Panc1 (cell line): ENCODE results near the gene ARCN1. TPM values are rescaled to one million over a fixed set of nuclear protein-coding genes. Genes with fewer than 3 reads are reported as not detected.

Experiments used
- ATAC-seq: fragments of 200-7000 bp; cut with Tn5 transposase; 2 replicates; pipeline ENCODE4 v1.9.1; 2020; ENCODE audit warnings: mild to moderate bottlenecking, moderate library complexity
- BruUV-seq: library from RNA; stranded (reverse); fragments of 400-500 nt; replicated peaks from 2 replicates; lab custom pipeline; 2021; lab: Mats Ljungman, UMichigan
- CTCF ChIA-PET: fragments of 300-600 bp; sonication (Branson Sonifier 250); formaldehyde crosslinking; loops from one replicate; lab custom pipeline; 2022; ENCODE audit warnings: antibody characterized with exemption; lab: Charles Lee
- POLR2A ChIA-PET: fragments of 300-600 bp; sonication (Branson Sonifier 250); formaldehyde crosslinking; loops from one replicate; lab custom pipeline; 2022; ENCODE audit warnings: antibody characterized with exemption; lab: Charles Lee
- DNase-seq: peaks from one replicate; pipeline ENCODE4 v3.0.0-alpha.2; 2010; ENCODE audit warnings: low read depth, low spot score
- H3K27ac ChIP-seq: 2 replicates; pipeline ENCODE4 v1.5.1; 2011; ENCODE audit warnings: mild to moderate bottlenecking, low read length, inconsistent platforms
- H3K27me3 ChIP-seq: fragments of 200-500 bp; sonication (Bioruptor generic); 2 replicates; pipeline ENCODE4 v1.6.0; 2014; ENCODE audit warnings: low read length, inconsistent platforms; ENCODE audit not compliant: control insufficient read depth, insufficient read depth
- H3K36me3 ChIP-seq: fragments of 200-500 bp; sonication (Bioruptor generic); 2 replicates; pipeline ENCODE4 v1.5.1; 2014; ENCODE audit warnings: inconsistent platforms, mild to moderate bottlenecking, low read length, moderate library complexity; ENCODE audit not compliant: control insufficient read depth, insufficient read depth
- H3K4me1 ChIP-seq: 2 replicates; pipeline ENCODE4 v1.5.1; 2011; ENCODE audit warnings: inconsistent platforms, mild to moderate bottlenecking, low read length, moderate library complexity; ENCODE audit not compliant: control insufficient read depth, insufficient read depth
- H3K4me3 ChIP-seq, 2 experiments: 2 replicates each; pipeline ENCODE4 v1.5.1; 2011 to 2012; ENCODE audit warnings: low read depth in 2 of 2, low read length in 2 of 2, mild to moderate bottlenecking in 2 of 2, inconsistent platforms in 1 of 2, moderate library complexity in 1 of 2
- H3K9me3 ChIP-seq: fragments of 200-500 bp; sonication (Bioruptor generic); 2 replicates; pipeline ENCODE4 v1.5.1; 2014; ENCODE audit warnings: low read depth, mild to moderate bottlenecking, inconsistent platforms, low read length, moderate library complexity; ENCODE audit not compliant: control insufficient read depth, insufficient read depth
- CTCF ChIP-seq: fragments of 450-650 bp; IDR thresholded peaks from 2 replicates; pipeline ENCODE4 v1.5.1; 2017; ENCODE audit warnings: mild to moderate bottlenecking
- POLR2AphosphoS5 ChIP-seq: IDR thresholded peaks from 2 replicates; pipeline ENCODE4 v1.6.1; 2012; ENCODE audit warnings: mild to moderate bottlenecking, low read depth, low read length, moderate library complexity
- REST ChIP-seq, 2 experiments: IDR thresholded peaks; 2 replicates each; pipeline ENCODE4 v1.6.1; 2011 to 2012; ENCODE audit warnings: low read depth in 2 of 2, control low read depth in 1 of 2, low read length in 1 of 2, mild to moderate bottlenecking in 1 of 2, moderate library complexity in 1 of 2; ENCODE audit not compliant: insufficient read depth in 1 of 2
- SIN3A ChIP-seq: IDR thresholded peaks from 2 replicates; pipeline ENCODE4 v1.6.1; 2012; ENCODE audit warnings: low read depth, mild to moderate bottlenecking, low read length, moderate library complexity, borderline replicate concordance; ENCODE audit not compliant: insufficient read depth
- TCF7L2 ChIP-seq: IDR thresholded peaks from 2 replicates; pipeline ENCODE4 v1.6.1; 2011; ENCODE audit warnings: mild to moderate bottlenecking, low read depth, low read length, inconsistent platforms
- in situ Hi-C: cut with HindIII; loops from 2 replicates; pipeline ENCODE4 v1.10.0; 2016; ENCODE audit warnings: low sequenced_read_pairs, low pct_unique_long_range_greater_than_20kb
- intact Hi-C: fragments of 100-400 bp; cut with micrococcal nuclease; formaldehyde crosslinking; loops from one replicate; pipeline ENCODE4 v1.10.0; 2022; ENCODE audit not compliant: unreplicated experiment
- total RNA-seq: library from RNA; stranded (reverse); gene quantifications from one replicate; pipeline ENCODE4 v1.2.1, GENCODE V29; 2021; ENCODE audit not compliant: unreplicated experiment

The ARCN1 gene
- total RNA-seq, 1 experiment from 2014 or later, result 197 TPM

DNA sequence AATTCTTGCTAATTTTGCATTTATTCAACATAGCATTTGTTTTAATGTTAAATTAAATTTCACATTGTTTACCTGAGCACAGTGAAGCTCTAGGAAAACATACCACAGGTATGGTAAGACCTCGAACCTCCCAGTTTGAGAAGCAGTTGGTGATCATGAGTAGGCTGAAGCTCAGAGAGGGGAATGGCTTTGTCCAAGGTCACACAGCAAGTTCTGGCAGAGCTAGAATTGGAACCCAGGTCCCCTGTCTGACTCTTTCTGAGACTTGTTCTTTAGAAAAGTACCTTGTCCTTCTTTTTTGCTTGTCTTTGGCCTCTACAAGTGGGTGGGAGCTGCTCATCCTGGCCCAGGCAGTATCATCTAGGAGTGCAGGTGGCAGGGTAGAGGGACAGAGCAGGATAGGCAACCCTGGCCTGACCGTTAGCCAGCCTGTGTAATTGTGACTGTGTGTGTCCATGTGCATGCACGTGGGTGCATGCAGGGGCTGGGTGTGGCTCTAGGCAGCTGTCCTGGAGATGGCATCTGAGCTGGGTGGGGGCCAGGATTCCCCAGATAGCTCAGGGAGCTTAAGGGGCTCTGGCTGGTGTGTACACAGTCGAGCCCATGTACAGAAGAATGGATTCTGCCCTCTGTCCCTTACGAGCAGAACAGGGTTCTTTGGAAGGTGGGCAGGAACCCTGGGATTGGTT lies 56.8 kb downstream of the ARCN1 start:
- Histone ChIP-seq H3K27me3 (no peaks in the 10 kb centered on the region), H3K4me1 (no peaks in the 10 kb centered on the region), H3K4me3 (no peak overlapping the region), H3K9me3 (no peaks in the 10 kb centered on the region), H3K27ac (no peak overlapping the region), H3K36me3 (0 out of 2 replicates have a peak, but pooled peaks cover 9% of the 10 kb centered on the region)
- ChIA-PET CTCF (interaction anchor here (0.6 kb wide), 1 partner anchor 51 kb away, joined by 7 read pairs; no protein-coding TSS in a partner anchor), POLR2A (no interaction called here)
- TSS peak; percentile 21 for BruUV-seq
- no peak for DNase-seq
- intact Hi-C loops (no loop called here), in situ Hi-C loops (no loop called here)
- no peak for TF ChIP-seq TCF7L2
- TF ChIP-seq SIN3A, result no peak
- TF ChIP-seq REST (IDR thresholded peaks at IDR 0.05; ENCODE audit: insufficient read depth in 1 of 2, low read depth in 2 of 2, low read length in 1 of 2), result no peak
- TF ChIP-seq POLR2AphosphoS5, result no peak
- no peak for TF ChIP-seq CTCF
- ATAC-seq, result 0 out of 2 replicates have a peak, but pooled peaks have one; percentile 27

DNA sequence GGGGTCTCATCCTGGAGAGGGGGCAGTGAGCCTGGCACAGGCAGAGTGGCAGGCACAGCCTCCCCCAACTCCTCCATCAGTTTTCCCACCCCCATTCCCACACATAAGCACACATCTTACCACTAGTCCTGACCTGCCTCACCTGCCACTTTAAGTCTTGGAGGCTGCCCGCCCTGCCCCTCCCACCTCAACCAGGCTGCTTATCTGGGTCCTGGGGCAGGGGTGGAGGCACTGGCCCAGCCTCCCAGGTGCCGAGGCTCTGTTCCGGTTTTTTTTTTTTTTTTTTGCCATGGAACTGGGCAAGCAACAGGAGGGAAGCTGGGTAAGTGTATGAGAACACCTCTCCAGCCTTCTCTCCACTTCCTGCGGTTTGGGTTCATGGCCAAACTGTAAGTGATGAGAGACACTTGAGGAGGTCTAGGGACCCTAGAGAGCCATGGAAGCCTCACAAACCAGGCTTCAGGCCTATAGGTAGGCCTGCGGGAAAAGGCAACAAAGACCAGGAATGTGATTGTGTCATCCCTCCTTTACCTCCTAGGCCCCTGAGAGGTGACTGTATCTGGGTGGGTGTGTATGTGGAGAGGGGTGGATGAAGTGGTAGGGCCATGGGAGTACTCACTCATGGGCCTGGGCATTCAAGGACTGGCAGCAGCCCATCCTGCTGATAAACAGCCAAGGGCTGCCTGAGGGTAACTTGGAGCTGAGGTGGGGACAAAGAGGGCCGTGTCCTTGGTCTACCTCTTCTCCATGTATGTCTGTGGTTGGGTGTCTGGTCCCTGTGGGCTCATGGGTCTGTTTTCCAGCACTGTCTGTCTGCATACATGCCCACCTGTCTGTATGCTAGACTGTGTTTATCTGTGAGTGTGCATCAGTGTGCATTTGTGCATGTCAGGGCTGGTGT lies 57.8 kb downstream of the ARCN1 start:
- H3K4me1 ChIP-seq, result no peaks in the 10 kb centered on the region
- POLR2A ChIA-PET, result interaction anchor here (0.6 kb wide), 1 partner anchor 56 kb away, joined by 5 read pairs; no protein-coding TSS in a partner anchor
- H3K4me3 ChIP-seq, result no peak overlapping the region
- ATAC-seq (no peak), DNase-seq (no peak)
- CTCF ChIA-PET, result interaction anchor here (0.6 kb wide), 1 partner anchor 50 kb away, joined by 7 read pairs; no protein-coding TSS in a partner anchor
- no peaks in the 10 kb centered on the region for H3K27me3 ChIP-seq
- H3K36me3 ChIP-seq, result 0 out of 2 replicates have a peak, but pooled peaks cover 9% of the 10 kb centered on the region
- H3K9me3 ChIP-seq, result no peaks in the 10 kb centered on the region
- in situ Hi-C loops (no loop called here), intact Hi-C loops (no loop called here)
- H3K27ac ChIP-seq, result no peak overlapping the region
- BruUV-seq, result TSS peak; percentile 13
- TF ChIP-seq POLR2AphosphoS5 (no peak), CTCF (no peak), REST (IDR thresholded peaks at IDR 0.05; ENCODE audit: insufficient read depth in 1 of 2, low read depth in 2 of 2, low read length in 1 of 2) (no peak), TCF7L2 (no peak), SIN3A (no peak)
